GM21367 (cell line): ENCODE data around the gene CELA3A.
"Not testable (repeated sequence)": the region's sequence is repeated elsewhere in the genome, so short reads cannot be mapped to it uniquely, and the experiment has no call there.

Experiments
- ATAC-seq: cut with Tn5 transposase; IDR thresholded peaks from one replicate; pipeline ENCODE4 v1.9.1; 2021; ENCODE audit not compliant: unreplicated experiment

Gene CELA3A

DNA sequence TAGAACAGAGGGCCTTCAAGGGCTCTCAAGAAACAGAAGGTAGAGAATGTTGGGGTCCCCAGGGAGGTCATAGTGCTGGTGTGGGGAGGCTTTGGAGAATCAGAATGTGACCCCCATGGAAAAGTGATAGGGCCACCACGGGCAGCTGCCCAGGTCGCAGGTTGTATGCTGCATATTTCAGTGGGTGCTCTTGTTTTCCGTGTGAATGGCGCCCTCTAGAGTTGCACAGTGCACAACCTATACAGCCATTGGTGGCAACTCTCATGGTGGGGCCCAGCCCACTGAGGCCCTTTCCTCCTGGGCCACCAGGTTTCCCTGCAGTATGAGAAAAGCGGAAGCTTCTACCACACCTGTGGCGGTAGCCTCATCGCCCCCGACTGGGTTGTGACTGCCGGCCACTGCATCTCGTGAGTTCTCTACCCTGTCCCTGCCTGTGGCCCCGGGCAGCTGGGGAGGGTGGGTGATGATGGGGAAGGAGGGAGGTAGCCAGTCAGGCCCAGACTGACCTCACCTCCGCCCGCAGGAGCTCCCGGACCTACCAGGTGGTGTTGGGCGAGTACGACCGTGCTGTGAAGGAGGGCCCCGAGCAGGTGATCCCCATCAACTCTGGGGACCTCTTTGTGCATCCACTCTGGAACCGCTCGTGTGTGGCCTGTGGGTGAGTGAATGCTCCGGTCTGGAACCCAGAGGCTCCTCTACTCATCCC, 20.8 kb upstream of the CELA3A start:
- ATAC-seq: not testable (repeated sequence)

DNA sequence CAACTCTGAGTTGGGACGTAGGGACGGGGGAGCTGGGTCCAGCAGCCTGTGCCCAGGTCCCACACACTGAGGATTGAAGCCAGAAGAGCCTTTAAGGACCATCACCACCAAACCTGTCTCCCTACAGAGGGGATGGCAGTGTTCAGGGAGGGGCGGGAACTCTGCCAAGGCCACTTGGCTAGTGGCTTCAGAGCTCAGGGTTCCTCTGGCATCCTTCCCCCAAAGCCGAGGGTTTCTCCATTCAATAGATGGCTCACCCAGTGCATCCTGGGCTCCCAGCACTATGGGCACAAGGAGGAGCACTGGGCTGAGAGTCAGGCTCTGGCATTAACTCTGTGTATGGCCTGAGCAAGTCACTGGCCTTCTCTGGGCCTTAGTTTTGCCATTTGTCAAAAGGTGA, 20.2 kb upstream of the CELA3A start:
- ATAC-seq: not testable (repeated sequence)

DNA sequence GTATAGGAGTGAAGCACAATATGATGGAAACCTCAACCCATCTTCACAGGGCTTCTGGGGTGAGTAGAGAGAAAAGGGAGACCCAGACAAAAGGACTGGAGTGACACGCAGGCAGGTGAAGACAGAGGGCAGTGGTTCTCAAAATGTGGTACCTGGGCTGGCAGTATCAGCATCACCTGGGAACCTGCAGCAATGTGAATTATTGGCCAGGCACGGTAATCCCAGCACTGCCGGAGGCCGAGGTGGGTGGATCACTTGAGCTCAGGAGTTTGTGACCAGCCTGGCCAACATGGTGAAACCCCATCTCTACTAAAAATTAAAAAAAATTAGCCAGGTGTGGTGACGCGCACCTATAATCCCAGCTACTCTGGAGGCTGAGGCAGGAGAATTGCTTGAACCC, 19.3 kb upstream of the CELA3A start:
- ATAC-seq: not testable (repeated sequence)

DNA sequence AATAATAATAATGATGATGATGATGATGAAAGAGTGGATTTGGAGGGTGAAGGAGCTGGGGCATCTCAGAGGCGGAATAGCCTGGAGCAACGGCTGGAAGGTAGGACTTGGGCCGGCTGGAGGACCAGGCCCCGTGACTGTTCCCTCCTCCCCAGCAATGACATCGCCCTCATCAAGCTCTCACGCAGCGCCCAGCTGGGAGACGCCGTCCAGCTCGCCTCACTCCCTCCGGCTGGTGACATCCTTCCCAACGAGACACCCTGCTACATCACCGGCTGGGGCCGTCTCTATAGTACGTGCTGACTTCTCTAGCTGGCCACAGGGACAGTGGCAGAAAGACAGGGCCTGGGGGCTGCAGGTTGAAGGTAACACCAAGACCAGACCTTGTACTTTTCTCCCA, 17.9 kb upstream of the CELA3A start:
- not testable (repeated sequence) for ATAC-seq

DNA sequence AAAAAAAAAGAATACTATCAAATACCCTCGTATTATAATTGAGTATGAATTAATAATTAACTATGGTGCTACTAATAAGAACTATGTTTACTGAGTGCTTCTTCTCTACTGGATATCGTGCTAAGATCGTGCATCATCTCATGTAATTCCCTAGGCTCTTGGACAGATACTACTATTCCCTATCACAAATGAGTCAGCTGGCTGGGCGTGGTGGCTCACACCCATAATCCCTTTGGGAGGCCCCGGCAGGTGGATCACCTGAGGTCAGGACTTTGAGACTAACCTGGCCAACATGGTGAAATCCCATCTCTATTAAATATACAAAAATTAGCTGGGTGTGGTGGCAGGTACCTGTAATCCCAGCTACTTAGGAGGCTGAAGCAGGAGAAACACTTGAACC, 15.6 kb upstream of the CELA3A start:
- ATAC-seq: not testable (repeated sequence)

DNA sequence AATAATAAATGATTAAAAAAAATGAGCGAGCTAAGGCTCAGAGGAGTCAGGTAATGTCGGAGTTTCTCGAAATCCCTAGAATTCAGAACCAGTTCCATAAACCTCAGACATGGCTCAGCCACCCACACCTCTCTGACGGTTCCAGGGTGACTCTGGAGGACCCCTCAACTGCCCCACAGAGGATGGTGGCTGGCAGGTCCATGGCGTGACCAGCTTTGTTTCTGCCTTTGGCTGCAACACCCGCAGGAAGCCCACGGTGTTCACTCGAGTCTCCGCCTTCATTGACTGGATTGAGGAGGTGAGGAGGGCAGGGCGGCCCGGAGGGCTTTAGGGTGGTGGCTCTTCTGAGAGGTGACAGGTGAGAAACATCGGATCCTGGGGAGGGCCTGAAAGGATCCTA, 15.1 kb upstream of the CELA3A start:
- not testable (repeated sequence) for ATAC-seq

DNA sequence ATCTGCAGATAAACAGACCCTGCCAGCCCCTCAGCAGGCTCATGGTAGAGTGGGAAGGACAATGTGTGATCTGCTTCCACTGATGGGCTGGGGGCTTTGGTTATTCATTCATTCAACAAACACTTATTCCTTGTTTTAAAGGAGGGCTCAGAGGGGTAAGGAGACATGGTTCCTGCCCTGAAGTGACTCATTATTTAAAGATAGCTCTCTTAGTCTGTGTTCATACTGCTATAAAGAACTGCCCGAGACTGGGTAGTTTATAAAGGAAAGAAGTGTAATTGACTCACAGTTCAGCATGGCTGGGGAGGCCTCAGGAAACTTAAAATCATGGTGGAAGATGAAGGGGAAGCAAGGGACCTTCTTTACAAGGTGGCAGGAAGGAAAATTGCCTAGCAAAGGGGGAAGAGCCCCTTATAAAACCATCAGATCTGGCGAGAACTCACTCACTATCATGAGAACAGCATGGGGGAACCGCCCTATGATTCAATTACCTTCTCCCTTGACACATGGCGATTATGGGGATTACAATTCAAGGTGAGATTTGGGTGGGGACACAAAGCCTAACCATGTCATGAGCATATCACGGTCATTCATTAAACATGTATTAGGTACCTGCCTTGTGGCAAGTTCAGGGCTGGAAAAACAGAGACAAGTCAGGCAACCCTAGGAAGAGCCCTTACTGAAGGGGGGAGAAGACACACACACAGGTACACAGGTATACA, 11.6 kb upstream of the CELA3A start:
- ATAC-seq: not testable (repeated sequence)

DNA sequence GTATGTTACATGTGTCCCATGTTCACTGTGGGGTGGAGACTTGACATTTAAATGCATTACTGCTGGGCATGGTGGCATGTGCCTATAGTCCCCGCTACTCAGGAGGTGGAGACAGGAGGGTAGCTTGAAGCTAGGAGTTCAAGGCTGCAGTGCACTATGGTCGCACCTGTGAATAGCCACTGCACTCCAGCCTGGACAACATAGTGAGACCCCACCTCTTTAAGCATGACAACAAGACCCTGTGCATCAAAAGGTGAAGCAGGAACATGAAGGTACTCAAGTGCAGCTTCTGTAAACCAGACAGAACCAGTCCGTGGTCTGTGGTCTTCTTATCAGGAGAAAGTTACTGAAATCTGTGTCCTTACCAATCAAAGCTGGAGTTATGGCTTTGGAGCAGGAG, 9.3 kb upstream of the CELA3A start:
- not testable (repeated sequence) for ATAC-seq

DNA sequence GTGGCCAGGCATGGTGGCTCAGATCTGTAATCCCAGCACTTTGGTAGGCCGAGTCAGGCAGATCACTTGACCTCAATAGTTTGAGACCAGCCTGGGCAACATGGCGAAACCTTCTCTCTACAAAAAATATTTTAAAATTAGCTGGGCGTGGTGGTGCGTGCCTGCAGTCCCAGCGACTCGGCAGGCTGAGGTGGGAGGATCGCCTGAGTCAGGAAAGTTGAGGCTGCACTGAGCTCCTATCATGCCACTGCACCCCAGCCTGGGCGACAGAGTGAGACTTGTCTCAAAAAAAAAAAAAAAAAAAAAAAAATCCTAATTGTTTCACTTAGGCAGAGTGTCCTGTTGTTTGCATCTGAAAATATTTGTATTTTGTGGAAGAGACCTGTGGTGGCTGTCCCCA, 6.7 kb upstream of the CELA3A start:
- not testable (repeated sequence) for ATAC-seq

DNA sequence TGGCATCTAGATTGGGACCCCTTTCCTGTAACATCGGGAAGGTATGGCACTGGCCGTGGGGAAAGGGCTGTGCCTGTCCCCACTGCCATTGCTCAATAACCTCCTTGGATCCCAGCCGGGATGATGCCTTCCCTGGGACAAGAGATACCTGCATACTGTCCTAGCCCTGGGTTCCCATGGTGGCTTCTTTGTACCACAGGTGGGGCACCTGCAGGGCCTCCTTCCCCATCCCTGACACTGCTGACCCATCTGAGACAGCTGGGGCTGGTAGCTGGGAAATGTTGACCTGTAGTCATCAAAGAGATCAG, 4.8 kb upstream of the CELA3A start:
- ATAC-seq: not testable (repeated sequence)

DNA sequence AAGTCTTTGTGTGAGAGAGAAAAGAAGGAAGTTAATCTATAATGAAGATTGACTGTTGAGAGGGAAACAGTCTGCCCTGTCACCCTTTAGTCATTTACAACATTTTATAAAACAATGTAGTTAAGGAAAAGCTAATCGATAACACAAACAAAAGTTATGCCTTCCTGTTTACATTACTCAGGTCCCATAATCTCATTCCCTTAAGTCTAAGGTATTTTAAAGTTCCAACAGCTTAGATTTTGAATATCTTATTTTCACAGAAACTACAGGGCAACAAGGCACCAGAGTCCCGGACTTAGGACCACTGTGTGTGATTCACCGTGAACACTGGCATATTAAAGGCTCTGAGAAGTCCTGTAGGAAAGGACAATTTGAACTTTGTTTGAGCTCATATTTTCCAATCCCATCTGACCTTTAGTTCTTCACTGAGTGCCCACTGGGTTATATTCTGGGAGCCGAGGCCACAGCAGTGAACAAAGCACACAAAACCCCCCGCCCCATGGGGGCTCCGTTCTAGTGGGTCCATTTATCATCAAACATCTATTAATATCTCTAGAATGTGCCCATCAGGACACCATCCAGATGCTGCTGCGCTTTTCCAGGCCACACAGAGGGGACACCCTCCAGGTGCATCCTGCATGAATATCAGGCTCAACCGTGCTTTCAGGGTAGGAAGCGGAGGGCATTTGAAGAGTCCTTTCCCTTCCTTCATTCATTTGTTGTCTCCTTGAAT, 3.4 kb upstream of the CELA3A start:
- ATAC-seq: not testable (repeated sequence)

DNA sequence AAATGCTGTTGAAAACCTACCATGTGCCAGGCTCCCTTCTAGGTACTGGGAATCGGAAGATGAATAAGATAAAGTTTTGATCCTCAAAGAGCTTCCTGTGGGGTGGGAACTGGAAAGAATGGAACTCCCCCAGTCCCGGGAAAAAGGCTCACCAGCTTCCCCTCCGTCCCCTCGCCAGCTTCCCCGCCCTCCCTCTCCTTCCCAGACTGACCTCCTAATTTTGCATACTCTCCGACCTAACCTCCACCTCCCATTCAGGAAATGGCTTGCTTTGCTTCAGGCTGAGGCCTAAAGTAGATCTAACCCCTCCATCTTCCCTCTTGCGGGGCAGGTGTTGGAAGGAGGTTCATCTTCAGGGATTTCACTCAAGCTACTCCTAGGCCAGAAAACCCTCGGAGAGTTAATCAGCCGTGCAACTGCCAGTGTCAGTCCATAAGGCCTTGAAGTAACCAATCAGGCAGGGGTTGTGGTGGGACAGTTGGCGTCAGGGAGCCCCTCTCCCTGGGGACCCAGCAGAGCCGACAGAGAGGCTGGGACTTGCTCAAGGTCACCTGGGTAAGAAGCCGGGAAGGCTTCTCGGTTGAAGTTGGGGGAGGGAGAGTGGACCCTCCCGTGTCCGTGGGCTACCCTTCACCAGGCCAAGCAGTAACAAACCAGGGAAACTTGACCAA, 2.7 kb upstream of the CELA3A start:
- ATAC-seq: not testable (repeated sequence)

DNA sequence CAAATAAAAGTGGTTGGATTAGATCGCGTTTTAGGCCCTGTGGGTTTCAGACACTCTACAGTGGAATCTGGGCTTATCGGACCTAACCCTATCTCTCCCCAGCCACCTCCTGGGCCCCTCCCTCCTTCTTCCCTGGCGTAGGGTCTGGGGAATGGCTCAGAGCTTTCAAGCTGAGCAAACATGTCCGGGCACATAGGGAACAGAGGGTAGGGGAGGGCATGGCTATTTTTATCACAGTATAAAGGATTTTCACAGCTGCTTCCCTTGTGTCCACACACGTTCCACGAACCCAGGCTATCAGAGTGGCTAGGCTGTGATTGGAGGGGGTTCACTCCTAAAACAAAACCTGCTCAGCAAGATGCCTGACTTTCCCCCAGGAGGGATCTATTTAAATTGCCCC, 1.8 kb upstream of the CELA3A start:
- not testable (repeated sequence) for ATAC-seq

DNA sequence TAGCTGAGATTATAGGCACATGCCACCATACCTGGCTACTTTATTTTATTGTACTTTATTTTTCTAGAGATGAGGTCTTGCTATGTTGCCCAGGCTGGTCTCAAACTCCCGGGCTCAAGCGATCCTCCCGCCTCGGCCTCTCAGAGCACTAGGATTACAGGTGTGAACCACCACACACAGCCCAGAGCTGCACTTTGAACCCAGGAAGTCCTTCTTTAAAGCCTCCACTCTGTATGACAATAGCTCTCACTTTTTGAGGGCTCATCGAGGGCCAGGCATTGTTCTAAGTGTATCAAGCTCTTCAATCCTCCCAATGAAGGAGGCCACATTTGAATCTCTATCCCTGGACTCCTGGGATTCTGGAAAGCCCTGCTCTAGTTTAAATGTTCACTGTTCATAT, 1.0 kb downstream of the CELA3A start:
- ATAC-seq: not testable (repeated sequence)

DNA sequence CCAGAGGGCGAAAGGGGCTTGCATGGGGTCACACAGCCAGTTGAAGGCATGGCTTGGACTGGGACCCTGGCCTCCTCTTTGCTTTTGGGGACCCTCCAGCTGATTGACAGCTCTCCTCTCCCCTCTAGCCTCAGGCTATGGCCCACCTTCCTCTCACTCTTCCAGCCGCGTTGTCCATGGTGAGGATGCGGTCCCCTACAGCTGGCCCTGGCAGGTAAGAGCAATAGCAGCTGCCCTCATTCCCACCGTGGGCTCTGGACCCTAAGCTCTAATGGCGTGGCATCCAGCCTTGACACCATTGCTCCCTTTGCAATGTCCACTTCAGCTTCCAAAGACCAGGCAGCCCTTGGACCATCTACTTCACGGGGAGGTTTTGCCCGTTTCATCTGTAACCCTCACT, 1.4 kb downstream of the CELA3A start:
- ATAC-seq: not testable (repeated sequence)

DNA sequence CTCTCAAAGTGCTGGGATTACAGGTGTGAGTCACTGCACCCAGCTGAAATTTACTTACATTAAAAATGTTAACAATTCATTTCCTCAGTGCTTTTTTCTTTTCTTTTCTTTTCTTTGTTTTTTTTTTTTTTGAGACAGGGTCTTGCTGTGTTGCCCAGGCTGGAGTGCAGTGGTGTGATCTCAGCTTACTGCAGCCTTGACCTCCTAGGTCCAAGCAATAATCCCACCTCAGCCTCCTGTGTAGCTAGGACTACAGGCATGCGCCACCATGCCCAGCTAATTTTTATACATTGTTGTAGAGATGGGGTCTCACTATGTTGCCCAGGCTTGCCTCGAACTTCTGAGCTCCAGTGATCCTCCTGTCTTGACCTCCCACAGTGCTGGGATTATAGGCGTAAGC, 2.5 kb downstream of the CELA3A start:
- ATAC-seq: not testable (repeated sequence)

DNA sequence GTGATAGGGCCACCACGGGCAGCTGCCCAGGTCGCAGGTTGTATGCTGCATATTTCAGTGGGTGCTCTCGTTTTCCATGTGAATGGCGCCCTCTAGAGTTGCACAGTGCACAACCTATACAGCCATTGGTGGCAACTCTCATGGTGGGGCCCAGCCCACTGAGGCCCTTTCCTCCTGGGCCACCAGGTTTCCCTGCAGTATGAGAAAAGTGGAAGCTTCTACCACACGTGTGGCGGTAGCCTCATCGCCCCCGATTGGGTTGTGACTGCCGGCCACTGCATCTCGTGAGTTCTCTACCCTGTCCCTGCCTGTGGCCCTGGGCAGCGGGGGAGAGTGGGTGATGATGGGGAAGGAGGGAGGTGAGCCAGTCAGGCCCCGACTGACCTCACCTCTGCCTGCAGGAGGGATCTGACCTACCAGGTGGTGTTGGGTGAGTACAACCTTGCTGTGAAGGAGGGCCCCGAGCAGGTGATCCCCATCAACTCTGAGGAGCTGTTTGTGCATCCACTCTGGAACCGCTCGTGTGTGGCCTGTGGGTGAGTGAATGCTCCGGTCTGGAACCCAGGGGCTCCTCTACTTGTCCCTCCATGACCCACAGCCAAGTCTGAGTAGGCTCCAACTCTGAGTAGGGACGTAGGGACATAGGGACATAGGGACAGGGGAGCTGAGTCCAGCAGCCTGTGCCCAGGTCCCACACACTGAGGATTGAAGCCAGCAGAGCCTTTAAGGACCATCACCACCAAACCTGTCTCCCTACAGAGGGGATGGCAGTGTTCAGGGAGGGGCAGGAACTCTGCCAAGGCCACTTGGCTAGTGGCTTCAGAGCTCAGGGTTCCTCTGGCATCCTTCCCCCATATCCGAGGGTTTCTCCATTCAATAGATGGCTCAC, 4.0 kb downstream of the CELA3A start:
- ATAC-seq: not testable (repeated sequence)

DNA sequence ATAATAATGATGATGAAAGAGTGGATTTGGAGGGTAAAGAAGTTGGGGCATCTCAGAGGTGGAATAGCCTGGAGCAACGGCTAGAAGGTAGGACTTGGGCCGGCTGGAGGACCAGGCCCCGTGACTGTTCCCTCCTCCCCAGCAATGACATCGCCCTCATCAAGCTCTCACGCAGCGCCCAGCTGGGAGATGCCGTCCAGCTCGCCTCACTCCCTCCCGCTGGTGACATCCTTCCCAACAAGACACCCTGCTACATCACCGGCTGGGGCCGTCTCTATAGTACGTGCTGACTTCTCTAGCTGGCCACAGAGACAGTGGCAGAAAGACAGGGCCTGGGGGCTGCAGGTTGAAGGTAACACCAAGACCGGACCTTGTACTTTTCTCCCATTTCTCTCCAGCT, 5.3 kb downstream of the CELA3A start:
- ATAC-seq: not testable (repeated sequence)

DNA sequence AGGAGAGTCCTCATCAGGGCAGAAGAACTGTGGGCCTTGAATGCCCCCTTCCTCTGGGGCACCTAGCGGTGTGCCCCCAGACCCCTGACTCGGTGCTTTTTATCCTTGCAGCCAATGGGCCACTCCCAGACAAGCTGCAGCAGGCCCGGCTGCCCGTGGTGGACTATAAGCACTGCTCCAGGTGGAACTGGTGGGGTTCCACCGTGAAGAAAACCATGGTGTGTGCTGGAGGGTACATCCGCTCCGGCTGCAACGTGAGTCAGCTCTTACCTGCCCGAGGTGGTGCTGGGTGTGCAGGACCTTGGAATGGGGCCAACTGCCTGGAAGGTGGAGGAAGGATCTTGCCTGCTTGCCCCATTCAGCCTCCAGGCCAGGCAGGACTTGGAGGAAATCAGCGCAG, 5.8 kb downstream of the CELA3A start:
- not testable (repeated sequence) for ATAC-seq

DNA sequence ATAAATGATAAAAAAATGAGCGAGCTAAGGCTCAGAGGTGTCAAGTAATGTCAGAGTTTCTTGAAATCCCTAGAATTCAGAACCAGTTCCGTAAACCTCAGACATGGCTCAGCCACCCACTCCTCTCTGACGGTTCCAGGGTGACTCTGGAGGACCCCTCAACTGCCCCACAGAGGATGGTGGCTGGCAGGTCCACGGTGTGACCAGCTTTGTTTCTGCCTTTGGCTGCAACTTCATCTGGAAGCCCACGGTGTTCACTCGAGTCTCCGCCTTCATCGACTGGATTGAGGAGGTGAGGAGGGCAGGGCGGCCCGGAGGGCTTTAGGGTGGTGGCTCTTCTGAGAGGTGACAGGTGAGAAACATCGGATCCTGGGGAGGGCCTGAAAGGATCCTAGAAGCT, 8.1 kb downstream of the CELA3A start:
- ATAC-seq: not testable (repeated sequence)
